GM12872 (cell line): ENCODE measurements around the gene CFAP77.
A peak's percentile ranks its signal among the peaks of the same experiment; 100 is the strongest.

Experiments
- TF ChIP-seq, protein P1 (sequence below): IDR thresholded peaks from 3 replicates; pipeline ENCODE4 v1.5.1; 2011; ENCODE audit warnings: low read depth, mild to moderate bottlenecking, low read length, moderate library complexity; ENCODE audit not compliant: insufficient read depth

The CFAP77 gene

DNA sequence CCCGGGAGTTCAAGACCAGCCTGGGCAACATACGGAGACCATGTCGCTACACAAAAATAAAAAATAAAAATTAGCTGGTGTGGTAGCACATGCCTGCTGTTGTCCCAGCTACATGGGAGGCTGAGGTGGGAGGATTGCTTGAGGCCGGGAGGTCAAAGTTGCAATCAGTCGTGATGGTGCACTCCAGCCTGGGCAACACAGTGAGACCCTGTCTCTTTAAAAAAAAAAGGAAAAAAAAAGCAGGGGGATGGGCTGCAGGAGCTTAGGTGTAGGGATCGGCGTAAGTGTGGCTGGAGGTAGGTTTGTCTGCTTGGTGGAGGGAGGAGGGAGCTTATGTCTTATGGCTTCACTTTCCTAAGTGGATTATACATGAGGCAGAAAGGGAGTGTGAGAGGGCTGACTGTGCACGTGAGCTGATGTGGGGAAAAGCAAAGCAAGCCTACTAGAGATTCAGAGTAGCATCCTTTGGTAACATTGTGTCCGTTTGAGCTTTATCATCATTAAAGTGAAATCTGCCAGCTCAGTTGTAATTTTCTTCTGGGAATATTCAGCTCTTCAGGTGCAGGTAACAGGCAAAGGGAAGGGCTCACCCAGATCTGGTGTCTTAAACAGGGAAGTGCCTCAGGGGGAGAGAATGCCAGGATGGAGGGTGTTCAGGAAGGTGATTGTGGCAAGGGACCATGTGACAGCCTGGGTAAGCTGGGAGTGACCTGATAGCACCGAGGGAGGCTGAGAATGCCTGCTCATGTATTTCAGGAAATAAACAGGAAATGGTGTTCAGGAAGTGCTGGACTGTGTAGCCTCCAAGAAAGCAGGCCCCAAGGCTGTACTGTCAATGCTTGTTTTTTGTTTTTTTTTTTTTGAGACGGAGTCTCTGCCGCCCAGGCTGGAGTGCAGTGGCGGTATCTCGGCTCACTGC, 37.6 kb upstream of the CFAP77 start:
- TF ChIP-seq, protein P1, sequence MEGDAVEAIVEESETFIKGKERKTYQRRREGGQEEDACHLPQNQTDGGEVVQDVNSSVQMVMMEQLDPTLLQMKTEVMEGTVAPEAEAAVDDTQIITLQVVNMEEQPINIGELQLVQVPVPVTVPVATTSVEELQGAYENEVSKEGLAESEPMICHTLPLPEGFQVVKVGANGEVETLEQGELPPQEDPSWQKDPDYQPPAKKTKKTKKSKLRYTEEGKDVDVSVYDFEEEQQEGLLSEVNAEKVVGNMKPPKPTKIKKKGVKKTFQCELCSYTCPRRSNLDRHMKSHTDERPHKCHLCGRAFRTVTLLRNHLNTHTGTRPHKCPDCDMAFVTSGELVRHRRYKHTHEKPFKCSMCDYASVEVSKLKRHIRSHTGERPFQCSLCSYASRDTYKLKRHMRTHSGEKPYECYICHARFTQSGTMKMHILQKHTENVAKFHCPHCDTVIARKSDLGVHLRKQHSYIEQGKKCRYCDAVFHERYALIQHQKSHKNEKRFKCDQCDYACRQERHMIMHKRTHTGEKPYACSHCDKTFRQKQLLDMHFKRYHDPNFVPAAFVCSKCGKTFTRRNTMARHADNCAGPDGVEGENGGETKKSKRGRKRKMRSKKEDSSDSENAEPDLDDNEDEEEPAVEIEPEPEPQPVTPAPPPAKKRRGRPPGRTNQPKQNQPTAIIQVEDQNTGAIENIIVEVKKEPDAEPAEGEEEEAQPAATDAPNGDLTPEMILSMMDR, result no peak

DNA sequence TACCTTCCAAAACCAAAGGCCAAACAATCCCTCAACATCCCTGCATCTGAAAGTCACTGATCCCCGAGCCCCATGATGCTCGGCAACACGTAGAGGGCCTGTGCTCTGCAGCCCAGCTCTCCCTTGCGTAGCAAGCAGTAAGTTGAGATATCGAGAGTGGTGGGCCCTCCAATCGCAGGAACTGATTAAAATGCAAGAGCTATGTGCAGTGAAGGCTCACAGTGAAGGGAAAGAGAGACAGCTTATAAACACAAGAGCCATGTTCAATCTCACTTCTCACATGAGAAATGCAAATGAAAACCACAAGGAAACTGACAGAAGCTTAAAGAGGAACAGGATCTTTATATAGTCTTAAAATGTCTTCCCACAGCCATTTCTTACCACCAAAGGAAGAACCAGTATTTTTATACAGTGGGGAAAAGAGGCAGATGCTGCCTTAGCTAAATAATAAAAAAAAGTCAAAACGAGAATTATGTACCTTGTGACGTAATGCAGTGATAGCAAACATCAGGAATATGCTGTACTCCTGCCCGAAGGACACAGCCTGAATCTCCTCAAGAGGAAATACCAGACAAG, 28.0 kb upstream of the CFAP77 start:
- TF ChIP-seq, protein P1, result no peak

DNA sequence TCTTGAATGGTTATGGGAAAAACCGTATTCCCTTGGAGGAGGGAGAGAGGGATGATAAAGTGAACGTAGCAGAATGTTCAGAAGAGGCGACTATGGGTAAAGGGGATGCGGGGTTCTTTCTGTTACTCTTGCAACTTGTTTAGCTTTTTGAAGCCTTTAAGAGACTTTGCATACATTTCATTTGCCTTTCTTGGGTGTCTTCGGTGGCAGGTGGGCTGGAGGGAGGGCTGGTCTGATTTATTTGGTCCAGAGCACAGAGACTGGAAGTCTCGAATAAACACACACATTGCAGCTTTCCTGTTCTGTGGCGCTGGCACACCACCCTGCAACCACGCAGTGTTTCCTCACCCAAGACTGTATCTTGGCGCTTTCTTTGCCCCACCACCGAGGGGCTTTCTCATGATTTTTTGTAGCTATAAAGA, 26.5 kb upstream of the CFAP77 start:
- TF ChIP-seq, protein P1, result peak; percentile 10; the same call in 1 of the 3 replicates

DNA sequence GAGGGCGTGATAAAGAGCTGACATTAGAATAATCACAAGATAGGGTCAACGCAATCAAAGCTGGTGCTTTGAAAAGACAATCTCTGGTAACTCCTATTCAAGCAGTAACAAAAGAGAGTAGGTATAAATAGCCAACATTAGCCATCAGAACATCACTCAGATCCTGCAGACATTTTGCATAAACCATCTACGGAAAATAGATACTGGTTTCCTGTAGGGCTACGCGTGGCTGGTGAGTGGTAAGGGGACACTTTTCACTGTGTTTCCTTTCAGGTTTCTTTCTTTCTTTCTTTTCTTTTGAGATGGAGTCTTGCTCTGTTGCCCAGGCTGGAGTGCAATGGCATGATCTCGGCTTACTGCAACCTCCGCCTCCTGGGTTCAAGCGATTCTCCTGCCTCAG, 25.6 kb upstream of the CFAP77 start:
- TF ChIP-seq, protein P1, result no peak

- TF ChIP-seq, protein P1, result no peak
Observed at GRCh38 chr9:132387133-132387532, 22.9 kb upstream of the CFAP77 start.

GRCh38 chr9:132390966-132391365, 19.0 kb upstream of the CFAP77 start:
- TF ChIP-seq, protein P1, result no peak

DNA sequence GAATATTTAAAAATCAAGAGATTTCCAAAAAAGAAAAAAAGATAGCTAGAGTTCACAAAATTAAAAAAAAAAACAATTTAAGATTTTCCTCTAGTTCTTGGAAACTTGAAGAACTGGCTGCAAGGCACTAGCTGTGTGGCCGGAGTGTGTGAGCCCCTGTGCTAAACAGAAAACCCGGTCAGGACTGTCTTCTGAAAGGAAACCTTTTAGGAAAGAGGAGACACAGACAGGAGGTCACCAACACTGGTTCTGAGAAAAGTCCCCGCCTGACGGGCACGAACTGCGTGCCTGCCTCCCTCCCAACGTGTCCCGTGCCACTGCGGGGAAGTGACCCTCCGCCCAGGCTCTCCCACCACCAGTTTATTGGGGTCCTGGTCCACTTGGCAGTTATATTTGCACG, 18.6 kb upstream of the CFAP77 start:
- TF ChIP-seq, protein P1, result no peak
